Ishikawa (cell line): ENCODE measurements around the gene TRAF4.

Source experiments
- CEBPB ChIP-seq: IDR thresholded peaks from 2 replicates; pipeline ENCODE4 v1.6.1; 2012
- CREB1 ChIP-seq: IDR thresholded peaks from 2 replicates; pipeline ENCODE4 v1.6.1; 2012; ENCODE audit warnings: low read depth
- EGR1 ChIP-seq: IDR thresholded peaks from 2 replicates; pipeline ENCODE4 v1.6.1; 2012
- EP300 ChIP-seq: IDR thresholded peaks from 2 replicates; pipeline ENCODE4 v1.6.1; 2012; ENCODE audit warnings: borderline replicate concordance
- FOXM1 ChIP-seq: IDR thresholded peaks from 2 replicates; pipeline ENCODE4 v1.6.1; 2012; ENCODE audit warnings: low read depth, borderline replicate concordance
- NFIC ChIP-seq: IDR thresholded peaks from 2 replicates; pipeline ENCODE4 v1.6.1; 2012
- RAD21 ChIP-seq: IDR thresholded peaks from 2 replicates; pipeline ENCODE4 v1.6.1; 2012; ENCODE audit warnings: low read depth
- TAF1 ChIP-seq: IDR thresholded peaks from 2 replicates; pipeline ENCODE4 v1.6.1; 2012; ENCODE audit warnings: low read depth, mild to moderate bottlenecking
- TCF12 ChIP-seq: IDR thresholded peaks from 2 replicates; pipeline ENCODE4 v1.6.1; 2012; ENCODE audit warnings: low read depth
- TEAD4 ChIP-seq: IDR thresholded peaks from 2 replicates; pipeline ENCODE4 v1.6.1; 2012
- YY1 ChIP-seq: IDR thresholded peaks from 2 replicates; pipeline ENCODE4 v1.6.1; 2012; ENCODE audit warnings: low read depth
- ZBTB7A ChIP-seq: IDR thresholded peaks from 2 replicates; pipeline ENCODE4 v1.6.1; 2012; ENCODE audit warnings: low read depth
- TF ChIP-seq, protein P1 (sequence below): IDR thresholded peaks from 2 replicates; pipeline ENCODE4 v1.6.1; 2012; ENCODE audit warnings: low read depth, mild to moderate bottlenecking
- TF ChIP-seq, protein P2 (sequence below): IDR thresholded peaks from 2 replicates; pipeline ENCODE4 v1.6.1; 2012
- TF ChIP-seq, protein P3 (sequence below): IDR thresholded peaks from 2 replicates; pipeline ENCODE4 v1.6.1; 2012

Gene TRAF4, protein sequence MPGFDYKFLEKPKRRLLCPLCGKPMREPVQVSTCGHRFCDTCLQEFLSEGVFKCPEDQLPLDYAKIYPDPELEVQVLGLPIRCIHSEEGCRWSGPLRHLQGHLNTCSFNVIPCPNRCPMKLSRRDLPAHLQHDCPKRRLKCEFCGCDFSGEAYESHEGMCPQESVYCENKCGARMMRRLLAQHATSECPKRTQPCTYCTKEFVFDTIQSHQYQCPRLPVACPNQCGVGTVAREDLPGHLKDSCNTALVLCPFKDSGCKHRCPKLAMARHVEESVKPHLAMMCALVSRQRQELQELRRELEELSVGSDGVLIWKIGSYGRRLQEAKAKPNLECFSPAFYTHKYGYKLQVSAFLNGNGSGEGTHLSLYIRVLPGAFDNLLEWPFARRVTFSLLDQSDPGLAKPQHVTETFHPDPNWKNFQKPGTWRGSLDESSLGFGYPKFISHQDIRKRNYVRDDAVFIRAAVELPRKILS

DNA sequence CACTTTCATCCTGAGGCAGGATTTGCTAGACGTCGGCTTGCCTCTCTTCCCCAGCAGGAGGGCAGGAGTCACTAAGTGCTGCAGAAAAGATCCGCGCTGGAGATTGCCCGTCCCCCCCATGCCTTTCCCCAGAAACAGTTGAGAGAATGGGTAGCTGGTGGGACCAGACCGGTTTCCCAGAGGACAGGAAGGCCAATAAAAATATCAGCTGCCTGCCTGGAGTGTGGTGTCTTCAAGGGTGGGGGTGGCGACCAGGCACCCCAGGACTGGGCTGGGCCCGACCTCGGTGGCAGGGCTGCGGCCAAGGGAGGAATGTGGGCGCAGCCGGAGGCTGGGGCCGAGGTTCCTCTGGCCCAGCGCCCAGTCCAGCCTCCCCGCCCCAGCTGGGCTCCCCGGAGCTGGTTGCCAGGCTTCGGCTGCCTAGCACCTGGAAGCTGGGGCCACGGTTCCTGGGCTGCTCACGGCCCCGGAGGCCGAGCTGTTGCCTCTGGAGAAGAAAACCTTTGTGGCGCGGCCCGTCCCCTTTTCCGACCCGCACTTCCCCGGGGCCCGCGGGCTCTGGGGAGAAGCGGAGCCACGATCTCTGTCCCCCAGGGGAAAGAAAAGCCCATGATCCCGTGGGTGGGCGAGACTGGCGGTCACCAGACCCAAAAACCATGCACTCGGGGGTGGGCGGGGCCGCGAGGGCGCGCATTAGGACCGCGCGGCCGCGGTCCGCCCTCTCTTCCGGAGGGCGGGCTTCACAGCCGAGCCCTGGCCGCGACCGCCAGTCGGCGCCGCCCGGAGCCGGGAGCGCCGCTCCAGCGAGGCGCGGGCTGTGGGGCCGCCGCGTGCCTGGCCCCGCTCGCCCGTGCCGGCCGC, at the start of gene TRAF4:
Gene TRAF4, plus strand, starts transcription at position 769 of the 861 bp plus-strand sequence. CDS start 102 bp downstream, outside the sequence.
- TF ChIP-seq, protein P1, sequence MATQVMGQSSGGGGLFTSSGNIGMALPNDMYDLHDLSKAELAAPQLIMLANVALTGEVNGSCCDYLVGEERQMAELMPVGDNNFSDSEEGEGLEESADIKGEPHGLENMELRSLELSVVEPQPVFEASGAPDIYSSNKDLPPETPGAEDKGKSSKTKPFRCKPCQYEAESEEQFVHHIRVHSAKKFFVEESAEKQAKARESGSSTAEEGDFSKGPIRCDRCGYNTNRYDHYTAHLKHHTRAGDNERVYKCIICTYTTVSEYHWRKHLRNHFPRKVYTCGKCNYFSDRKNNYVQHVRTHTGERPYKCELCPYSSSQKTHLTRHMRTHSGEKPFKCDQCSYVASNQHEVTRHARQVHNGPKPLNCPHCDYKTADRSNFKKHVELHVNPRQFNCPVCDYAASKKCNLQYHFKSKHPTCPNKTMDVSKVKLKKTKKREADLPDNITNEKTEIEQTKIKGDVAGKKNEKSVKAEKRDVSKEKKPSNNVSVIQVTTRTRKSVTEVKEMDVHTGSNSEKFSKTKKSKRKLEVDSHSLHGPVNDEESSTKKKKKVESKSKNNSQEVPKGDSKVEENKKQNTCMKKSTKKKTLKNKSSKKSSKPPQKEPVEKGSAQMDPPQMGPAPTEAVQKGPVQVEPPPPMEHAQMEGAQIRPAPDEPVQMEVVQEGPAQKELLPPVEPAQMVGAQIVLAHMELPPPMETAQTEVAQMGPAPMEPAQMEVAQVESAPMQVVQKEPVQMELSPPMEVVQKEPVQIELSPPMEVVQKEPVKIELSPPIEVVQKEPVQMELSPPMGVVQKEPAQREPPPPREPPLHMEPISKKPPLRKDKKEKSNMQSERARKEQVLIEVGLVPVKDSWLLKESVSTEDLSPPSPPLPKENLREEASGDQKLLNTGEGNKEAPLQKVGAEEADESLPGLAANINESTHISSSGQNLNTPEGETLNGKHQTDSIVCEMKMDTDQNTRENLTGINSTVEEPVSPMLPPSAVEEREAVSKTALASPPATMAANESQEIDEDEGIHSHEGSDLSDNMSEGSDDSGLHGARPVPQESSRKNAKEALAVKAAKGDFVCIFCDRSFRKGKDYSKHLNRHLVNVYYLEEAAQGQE, result no peak
- TF ChIP-seq NFIC (peak; percentile 92), YY1 (no peak), EGR1 (0 out of 2 replicates have a peak, but pooled peaks have one; percentile 12), FOXM1 (0 out of 2 replicates have a peak, but pooled peaks have one; percentile 11), CEBPB (no peak), TCF12 (peak; percentile 85), CREB1 (0 out of 2 replicates have a peak, but pooled peaks have one; percentile 13), RAD21 (no peak), ZBTB7A (peak; percentile 70), EP300 (peak; percentile 8; the same call in 1 of the 2 replicates), TEAD4 (peak; percentile 69; the same call in 1 of the 2 replicates), TAF1 (peak; percentile 45; the same call in 1 of the 2 replicates)
- TF ChIP-seq, protein P2, sequence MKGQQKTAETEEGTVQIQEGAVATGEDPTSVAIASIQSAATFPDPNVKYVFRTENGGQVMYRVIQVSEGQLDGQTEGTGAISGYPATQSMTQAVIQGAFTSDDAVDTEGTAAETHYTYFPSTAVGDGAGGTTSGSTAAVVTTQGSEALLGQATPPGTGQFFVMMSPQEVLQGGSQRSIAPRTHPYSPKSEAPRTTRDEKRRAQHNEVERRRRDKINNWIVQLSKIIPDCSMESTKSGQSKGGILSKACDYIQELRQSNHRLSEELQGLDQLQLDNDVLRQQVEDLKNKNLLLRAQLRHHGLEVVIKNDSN, result no peak
- TF ChIP-seq, protein P3, sequence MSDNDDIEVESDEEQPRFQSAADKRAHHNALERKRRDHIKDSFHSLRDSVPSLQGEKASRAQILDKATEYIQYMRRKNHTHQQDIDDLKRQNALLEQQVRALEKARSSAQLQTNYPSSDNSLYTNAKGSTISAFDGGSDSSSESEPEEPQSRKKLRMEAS, result no peak; the same call in 1 of the 2 replicates

DNA sequence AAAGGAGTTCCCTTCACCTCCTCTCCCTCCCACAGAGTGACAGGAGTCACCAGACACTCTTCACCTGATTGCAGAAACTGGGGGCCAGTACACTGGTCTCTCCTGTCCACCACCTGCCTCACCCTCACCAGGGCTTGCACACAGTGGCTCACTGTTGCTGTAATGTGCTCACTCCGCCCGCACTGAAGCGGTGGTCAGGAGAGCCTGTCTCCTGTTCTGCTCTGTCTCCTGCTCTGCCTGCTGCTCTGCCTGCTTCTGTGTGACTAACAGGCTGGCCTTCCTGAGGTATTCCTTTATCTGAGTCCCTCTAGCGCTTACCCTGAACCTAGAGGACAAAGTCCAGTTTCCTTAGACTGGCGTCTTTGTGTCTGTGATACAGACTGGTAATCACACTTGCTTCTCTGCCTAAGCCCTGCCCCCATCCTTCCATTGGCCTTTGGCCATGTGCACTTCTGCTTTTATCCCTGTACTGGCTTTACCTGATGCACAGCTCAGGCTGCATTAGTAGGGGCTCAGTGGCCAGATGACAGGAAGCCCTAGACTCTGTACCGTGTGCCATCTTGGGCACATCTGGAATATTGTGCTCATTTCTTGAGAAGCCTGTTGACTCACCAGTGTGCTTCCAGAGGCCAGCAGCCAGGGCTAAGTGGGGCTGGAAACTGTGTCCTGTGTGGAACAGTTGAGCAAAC, 45.4 kb upstream of the TRAF4 start:
- TF ChIP-seq NFIC (no peak), TEAD4 (no peak)

DNA sequence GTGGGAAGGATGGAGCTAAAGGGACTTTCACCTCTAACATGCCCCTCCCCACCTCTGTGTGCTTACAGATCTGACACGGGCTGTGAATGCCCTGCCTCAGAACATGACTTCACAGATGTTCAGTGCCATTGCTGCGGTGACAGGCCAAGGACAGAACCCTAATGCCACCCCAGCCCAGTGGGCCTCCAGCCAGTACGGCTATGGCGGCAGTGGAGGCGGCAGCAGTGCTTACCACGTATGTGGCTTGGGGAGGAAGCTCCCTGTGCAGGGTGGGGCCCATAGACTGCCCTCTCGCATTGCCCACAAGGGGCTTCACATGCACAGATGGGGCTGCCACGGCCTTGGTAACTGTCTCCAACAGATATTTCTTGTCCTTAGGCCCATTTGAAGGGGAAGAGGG, 43.5 kb upstream of the TRAF4 start:
- TF ChIP-seq, protein P2, result no peak
- TF ChIP-seq TAF1, result no peak
- no peak for TF ChIP-seq CREB1
- no peak for TF ChIP-seq TCF12
- TF ChIP-seq, protein P1, result no peak
- no peak for TF ChIP-seq CEBPB

DNA sequence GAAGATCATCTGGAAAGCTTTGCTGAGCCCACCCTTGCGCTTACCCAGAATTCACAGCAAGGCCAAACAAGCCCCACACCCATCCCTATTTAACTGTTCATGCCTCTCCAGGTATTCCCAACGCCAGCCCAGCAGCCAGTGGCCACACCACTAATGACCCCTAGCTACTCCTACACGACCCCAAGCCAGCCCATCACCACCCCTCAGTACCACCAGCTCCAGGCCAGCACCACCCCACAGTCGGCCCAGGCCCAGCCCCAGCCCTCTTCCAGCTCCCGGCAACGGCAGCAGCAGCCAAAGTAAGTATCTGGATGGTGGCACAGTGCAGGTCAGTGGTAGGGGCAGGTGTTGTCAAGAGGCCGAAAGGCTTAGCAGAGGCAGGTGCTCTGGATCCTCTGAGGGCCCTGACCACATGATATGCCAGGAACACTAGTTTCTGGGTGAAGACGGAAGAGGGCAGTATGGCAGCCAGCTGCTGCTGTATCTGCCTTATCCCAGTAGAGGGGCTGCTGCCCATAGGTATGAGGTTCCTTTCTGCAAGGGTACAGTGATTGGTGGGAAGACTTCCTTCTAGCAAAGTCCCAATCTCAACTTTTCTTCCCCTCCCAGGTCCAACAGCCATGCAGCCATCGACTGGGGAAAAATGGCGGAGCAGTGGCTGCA, 42.9 kb upstream of the TRAF4 start:
- TF ChIP-seq ZBTB7A, result no peak
- TF ChIP-seq, protein P2, result no peak
- TF ChIP-seq, protein P1, result no peak
- TF ChIP-seq YY1, result no peak
- TF ChIP-seq FOXM1, result no peak
- no peak for TF ChIP-seq CREB1
- TF ChIP-seq CEBPB, result no peak
- TF ChIP-seq, protein P3, result no peak
- no peak for TF ChIP-seq EGR1
- TF ChIP-seq TAF1, result no peak
- no peak for TF ChIP-seq RAD21
- no peak for TF ChIP-seq EP300
- TF ChIP-seq TCF12, result no peak
- no peak for TF ChIP-seq NFIC
- TF ChIP-seq TEAD4, result no peak
